Measurements from ENCODE around the gene TREH. TPM values are rescaled to one million over a fixed set of nuclear protein-coding genes. Genes with fewer than 3 reads are reported as not detected.
"Not testable (repeated sequence)": the region's sequence is repeated elsewhere in the genome, so short reads cannot be mapped to it uniquely, and the experiment has no call there.

The TREH gene, protein sequence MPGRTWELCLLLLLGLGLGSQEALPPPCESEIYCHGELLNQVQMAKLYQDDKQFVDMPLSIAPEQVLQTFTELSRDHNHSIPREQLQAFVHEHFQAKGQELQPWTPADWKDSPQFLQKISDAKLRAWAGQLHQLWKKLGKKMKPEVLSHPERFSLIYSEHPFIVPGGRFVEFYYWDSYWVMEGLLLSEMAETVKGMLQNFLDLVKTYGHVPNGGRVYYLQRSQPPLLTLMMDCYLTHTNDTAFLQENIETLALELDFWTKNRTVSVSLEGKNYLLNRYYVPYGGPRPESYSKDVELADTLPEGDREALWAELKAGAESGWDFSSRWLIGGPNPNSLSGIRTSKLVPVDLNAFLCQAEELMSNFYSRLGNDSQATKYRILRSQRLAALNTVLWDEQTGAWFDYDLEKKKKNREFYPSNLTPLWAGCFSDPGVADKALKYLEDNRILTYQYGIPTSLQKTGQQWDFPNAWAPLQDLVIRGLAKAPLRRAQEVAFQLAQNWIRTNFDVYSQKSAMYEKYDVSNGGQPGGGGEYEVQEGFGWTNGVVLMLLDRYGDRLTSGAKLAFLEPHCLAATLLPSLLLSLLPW
- 10 to 100 TPM; 18.9 to 53.4 (median 32.6) TPM for total RNA-seq

- TF ChIP-seq CTCF (IDR thresholded peaks at IDR 0.05), result no peak
- peak; percentile 79 to 94 for TF ChIP-seq POLR2A (IDR thresholded peaks at IDR 0.05)
- peak in 2 of 3 donors; percentile 91 for DNase-seq
- Histone ChIP-seq H3K36me3 (no peaks in the 10 kb centered on the region), H3K4me1 (peaks cover 0 to 4% (median 0%) of the 10 kb centered on the region in 4 donors), H3K9me3 (no peaks in the 10 kb centered on the region), H3K27me3 (no peaks in the 10 kb centered on the region), H3K4me3 (peak within 1 kb of the TSS in 3 of 4 donors; percentile 7 to 45 (median 35)), H3K27ac (peak within 1 kb of the TSS in 3 of 4 donors; percentile 60 to 69 (median 69))
Measured at GRCh38 chr11:118679483-118679882, at the start of gene TREH. TREH (minus strand) TSS chr11:118679650; CDS start chr11:118679627, 23 bp downstream.

GRCh38 chr11:118728112-118728511, 48.7 kb upstream of the TREH start:
- peak in 1 of 6 experiments; percentile 8 for TF ChIP-seq CTCF (IDR thresholded peaks at IDR 0.05)
- not testable (repeated sequence) for H3K36me3 ChIP-seq, H3K9me3 ChIP-seq

GRCh38 chr11:118727721-118728066, 48.2 kb upstream of the TREH start:
- H3K4me3 ChIP-seq, H3K4me1 ChIP-seq, H3K27me3 ChIP-seq, H3K27ac ChIP-seq, DNase-seq, H3K36me3 ChIP-seq, H3K9me3 ChIP-seq: not testable (repeated sequence)

More at GRCh38 chr11:118728112-118728511, 48.7 kb upstream of the TREH start:
- not testable (repeated sequence) for H3K4me3 ChIP-seq, H3K4me1 ChIP-seq, H3K27ac ChIP-seq, H3K27me3 ChIP-seq, DNase-seq

DNA sequence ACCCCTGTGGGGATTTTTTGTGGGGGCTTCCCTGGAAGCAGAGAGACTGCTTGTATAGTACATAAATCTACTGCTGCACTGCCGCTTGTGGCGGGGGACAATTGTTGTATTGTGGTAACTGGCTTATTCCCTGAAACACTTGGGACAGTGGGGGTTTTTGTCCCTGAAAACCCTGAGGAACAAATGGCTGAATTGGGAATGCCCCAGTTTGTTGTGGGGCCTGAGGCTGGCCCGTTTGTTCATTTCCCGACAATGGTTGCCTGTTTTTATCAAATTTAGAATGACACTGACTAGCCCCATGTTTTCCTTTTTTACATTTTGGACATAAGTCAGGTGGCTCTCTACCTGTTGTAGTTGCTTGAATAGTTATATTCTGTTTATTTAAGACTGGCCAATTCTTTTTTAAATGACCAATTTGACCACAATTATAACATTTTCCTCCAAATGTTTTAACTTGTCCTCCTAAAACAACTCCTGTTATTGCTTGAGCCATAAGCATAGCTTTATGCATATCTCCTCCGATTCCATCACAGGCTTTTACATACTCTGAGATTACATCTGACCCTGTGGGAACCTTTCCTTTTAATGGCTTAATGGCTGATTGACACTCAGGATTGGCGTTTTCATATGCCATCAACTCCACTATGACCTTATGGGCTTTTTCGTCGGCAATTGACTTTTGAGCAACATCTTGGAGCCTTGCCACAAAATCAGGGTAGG, 47.7 kb upstream of the TREH start:
- not testable (repeated sequence) for H3K27ac ChIP-seq, H3K9me3 ChIP-seq, DNase-seq, H3K4me3 ChIP-seq, H3K27me3 ChIP-seq, H3K36me3 ChIP-seq, H3K4me1 ChIP-seq

- not testable (repeated sequence) for H3K36me3 ChIP-seq, DNase-seq, H3K9me3 ChIP-seq, H3K27ac ChIP-seq, H3K27me3 ChIP-seq, H3K4me1 ChIP-seq, H3K4me3 ChIP-seq
Measured at GRCh38 chr11:118721478-118722015, 42.1 kb upstream of the TREH start.

- H3K27ac ChIP-seq, H3K4me1 ChIP-seq, H3K36me3 ChIP-seq, H3K4me3 ChIP-seq, H3K27me3 ChIP-seq, H3K9me3 ChIP-seq, DNase-seq: not testable (repeated sequence)
Measured at GRCh38 chr11:118720740-118721139, 41.3 kb upstream of the TREH start.

DNA sequence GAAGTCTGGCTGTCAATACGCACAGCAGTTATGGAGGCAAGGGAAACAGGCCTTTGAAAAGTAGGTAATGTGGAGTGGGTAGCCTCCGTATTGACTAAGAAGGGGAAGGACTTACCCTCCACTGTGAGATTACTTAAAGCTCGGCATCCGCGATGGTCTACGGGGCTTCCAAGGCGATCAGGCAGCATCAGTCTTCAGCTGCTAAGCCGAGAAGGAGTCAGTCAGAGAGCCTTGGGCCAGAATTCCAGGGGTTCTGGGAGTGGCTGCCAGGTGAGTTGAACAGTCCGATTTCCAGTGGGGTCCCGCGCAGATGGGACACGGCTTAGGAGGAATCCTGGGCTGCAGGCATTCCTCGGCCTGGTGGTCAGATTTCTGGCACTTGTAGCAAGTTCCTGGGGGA, 40.6 kb upstream of the TREH start:
- not testable (repeated sequence) for H3K36me3 ChIP-seq, H3K4me1 ChIP-seq, DNase-seq

DNA sequence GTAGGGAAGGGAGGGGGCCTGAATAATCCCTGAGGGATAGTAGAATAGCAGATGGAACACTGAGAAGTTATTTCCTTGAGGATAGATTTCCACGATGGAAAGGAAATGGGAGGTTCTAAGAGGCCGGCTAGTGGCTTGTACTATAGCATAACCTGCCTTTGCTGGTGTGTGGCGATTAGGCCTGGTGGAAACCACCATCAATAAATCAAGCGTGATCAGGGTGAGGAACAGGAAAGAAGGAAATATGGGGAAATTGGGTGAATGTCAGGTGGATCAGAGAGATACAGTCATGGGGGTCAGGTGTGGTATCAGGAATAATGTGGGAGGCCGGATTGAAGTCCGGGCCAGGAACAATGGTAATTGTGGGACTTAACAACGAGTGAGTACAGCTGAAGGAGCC, 39.1 kb upstream of the TREH start:
- H3K36me3 ChIP-seq, H3K4me3 ChIP-seq, H3K27ac ChIP-seq, DNase-seq, H3K9me3 ChIP-seq, H3K27me3 ChIP-seq, H3K4me1 ChIP-seq: not testable (repeated sequence)

More for the DNA sequence above, 40.6 kb upstream of the TREH start:
- H3K4me3 ChIP-seq, H3K27me3 ChIP-seq, H3K9me3 ChIP-seq, H3K27ac ChIP-seq: not testable (repeated sequence)

DNA sequence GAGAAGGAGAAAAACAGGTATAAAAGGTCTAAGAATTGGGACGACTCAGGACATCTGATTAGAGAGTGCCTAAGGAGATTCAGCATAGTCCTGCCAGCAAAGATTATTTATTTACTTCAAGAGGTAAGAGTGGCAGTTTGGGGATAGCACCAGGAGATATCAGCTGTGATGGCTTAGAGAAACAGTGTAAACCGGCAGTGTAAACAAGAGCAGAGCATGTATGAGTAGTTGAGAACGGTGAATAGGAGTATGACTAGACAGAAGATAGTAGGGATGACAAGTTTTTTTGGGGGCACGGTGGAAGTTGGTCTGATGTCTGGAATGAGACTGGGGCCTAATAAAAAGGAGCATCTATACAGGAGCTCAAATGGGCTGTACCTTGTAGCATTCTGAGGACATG, 38.3 kb upstream of the TREH start:
- H3K4me1 ChIP-seq, H3K36me3 ChIP-seq, H3K27ac ChIP-seq, DNase-seq, H3K9me3 ChIP-seq, H3K4me3 ChIP-seq, H3K27me3 ChIP-seq: not testable (repeated sequence)

DNA sequence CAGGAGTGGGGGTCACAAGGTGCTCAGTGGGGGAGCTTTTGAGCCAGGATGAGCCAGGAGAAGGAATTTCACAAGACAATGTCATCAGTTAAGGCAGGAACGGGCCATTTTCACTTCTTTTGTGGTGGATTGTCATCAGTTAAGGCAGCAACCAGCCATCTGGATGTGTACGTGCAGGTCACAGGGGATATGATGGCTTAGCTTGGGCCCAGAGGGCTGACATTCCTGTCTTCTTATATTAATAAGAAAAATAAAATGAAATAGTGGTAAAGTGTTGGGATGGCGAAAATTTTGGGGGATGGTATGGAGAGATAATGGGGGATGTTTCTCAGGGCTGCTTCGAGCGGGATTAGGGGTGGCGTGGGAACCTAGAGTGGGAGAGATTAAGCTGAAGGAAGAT, 37.8 kb upstream of the TREH start:
- not testable (repeated sequence) for DNase-seq, H3K36me3 ChIP-seq, H3K27me3 ChIP-seq

More for the DNA sequence above, 37.8 kb upstream of the TREH start:
- not testable (repeated sequence) for H3K27ac ChIP-seq, H3K4me3 ChIP-seq, H3K4me1 ChIP-seq, H3K9me3 ChIP-seq
